GM19455 (cell line): ENCODE results near the gene SLC25A21.

Experiments
- ATAC-seq: cut with Tn5 transposase; IDR thresholded peaks from one replicate; pipeline ENCODE4 v1.9.1; 2021; ENCODE audit not compliant: unreplicated experiment

The SLC25A21 gene

GRCh38 chr14:36674659-36675058 lies 497.7 kb downstream of the SLC25A21 start:
- ATAC-seq: no peak

DNA sequence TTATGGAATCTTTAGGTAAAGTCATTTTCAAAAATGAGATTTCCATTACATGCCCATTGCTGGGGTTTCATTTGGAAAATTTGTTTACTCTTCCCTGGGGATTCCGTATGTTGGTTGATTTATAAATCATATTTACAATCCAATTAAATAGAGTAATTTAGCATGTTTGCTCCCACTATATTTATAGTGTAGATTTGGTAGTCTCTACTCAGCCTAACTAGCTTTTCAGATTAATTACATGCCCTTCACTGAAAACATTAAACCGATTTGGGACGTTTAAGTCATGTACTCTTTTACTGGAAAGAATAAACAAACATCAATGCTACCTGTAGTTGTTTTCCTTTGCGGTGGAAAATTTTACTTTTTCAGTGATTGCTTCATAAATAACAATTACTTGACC lies 500.3 kb downstream of the SLC25A21 start:
- no peak for ATAC-seq

DNA sequence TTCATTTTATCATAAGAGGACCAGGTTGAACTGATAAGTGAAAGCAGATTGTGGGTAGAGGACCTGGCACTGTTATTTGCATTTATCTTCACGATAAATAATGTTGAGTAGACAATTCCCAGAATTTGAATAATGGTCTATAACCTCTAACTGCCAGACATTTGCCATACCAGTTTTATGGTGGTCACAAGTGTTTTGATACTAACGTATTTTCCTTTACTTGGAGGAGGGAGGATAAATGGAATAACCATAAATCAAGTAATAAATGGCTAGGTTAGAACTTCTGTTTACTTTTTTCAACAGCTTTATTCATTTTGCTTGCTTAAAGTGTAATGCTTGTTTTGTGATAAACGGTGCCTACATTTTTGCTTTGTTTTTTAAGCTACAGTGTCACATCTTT lies 501.3 kb downstream of the SLC25A21 start:
- ATAC-seq: no peak

DNA sequence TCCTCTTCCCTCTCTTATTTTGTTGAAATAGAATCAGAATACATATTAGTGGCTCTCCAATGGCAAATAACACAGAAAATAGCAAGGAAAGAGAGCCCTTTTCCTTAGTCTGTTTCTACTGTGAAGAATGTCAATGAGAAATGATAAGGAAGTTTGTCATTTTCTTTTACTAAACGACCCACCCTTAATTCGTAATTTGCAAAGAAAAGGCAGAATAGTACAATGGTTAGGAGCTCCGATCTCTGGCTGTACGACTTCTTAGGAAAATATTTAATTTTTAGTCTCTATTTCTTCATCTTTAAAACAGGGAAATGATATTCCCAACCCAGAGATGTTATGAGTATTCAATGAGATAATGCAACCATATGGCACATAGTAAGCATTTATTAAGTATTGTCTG lies 504.7 kb downstream of the SLC25A21 start:
- ATAC-seq: no peak

GRCh38 chr14:36666416-36667206 lies 505.8 kb downstream of the SLC25A21 start:
- no peak for ATAC-seq

- no peak for ATAC-seq
These were observed 506.5 kb downstream of the SLC25A21 start for GRCh38 chr14:36665887-36666415.

DNA sequence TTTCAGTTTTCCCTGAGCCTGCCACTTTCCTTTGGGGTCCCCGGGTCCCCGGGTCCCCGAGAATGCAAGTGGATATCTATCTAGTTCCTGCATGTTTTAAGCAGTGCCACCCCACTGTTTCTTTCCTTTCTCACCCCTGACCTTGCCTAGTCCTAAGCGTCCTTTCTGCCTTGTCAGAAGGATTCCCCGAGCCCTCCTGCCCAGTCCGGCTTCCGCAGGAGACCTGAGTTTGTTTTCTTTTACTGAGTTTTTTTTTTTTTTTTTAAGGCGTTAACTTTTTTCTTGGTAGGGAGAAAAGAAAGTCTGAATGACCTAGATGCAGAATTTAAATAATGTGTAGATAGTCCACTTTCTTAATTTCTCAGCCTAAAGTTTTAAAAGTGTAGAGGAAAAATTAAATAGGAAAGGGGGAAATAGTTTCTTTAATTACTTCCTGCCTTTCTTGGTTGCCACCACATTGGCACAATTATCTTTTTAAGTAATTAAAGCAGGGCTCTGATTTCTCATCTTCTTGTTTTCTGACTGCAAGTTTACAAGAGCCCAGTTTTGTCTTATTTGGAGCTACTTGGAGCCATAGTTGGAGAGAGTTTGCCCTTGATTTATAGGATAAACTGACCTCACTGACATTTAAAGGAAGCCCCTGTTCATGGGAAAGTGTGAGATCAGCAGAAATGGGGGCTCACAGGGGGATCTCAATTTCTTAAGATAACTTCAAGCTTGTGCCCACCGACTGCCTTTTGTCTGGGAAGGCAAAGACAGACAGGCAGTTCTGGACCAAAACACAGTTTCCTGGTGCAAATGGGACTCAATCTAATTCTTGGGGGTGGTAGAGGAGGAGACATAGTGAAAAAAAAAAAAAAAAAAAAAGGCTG lies 507.8 kb downstream of the SLC25A21 start:
- no peak for ATAC-seq

GRCh38 chr14:36663404-36664321 lies 508.7 kb downstream of the SLC25A21 start:
- no peak for ATAC-seq

DNA sequence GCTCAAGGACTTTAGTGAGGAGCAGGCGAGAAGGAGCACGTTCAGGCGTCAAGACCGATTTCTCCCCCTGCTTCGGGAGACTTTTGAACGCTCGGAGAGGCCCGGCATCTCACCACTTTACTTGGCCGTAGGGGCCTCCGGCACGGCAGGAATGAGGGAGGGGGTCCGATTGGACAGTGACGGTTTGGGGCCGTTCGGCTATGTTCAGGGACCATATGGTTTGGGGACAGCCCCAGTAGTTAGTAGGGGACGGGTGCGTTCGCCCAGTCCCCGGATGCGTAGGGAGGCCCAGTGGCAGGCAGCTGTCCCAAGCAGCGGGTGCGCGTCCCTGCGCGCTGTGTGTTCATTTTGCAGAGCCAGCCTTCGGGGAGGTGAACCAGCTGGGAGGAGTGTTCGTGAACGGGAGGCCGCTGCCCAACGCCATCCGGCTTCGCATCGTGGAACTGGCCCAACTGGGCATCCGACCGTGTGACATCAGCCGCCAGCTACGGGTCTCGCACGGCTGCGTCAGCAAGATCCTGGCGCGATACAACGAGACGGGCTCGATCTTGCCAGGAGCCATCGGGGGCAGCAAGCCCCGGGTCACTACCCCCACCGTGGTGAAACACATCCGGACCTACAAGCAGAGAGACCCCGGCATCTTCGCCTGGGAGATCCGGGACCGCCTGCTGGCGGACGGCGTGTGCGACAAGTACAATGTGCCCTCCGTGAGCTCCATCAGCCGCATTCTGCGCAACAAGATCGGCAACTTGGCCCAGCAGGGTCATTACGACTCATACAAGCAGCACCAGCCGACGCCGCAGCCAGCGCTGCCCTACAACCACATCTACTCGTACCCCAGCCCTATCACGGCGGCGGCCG lies 509.6 kb downstream of the SLC25A21 start:
- no peak for ATAC-seq

- no peak for ATAC-seq
These were observed 510.2 kb downstream of the SLC25A21 start for GRCh38 chr14:36662258-36662542.

DNA sequence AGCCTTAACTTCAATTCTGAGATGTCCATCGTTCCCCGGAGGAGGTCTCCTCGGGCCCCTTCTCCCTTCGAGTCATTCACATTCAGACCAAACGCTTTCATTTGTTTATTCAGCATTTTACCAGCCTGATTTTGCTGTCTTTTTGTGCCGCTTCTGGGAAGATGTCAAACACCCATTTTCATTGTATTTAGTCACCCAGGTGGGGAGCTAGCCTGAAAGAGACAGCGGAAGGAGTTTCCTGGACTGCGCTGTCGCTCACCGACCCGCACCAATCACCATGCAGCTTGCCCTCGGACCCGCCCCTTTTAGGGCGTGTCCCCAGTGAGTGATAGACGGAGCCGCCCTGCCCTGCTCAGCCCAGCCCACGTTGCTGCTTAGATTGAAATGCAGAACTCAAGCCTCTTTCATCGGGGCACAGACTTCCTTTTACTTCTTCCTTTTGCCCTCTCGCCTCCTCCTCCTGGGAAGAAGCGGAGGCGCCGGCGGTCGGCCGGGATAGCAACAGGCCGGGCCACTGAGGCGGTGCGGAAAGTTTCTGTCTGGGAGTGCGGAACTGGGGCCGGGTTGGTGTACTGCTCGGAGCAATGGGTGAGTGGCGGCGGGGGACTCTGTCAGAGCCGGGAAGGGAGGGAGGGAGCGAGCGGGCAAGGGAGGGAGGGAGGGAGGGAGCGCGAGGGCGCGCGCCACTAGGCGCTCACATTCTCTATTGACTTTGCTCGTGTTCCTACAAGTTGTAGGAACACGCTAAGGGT lies 510.7 kb downstream of the SLC25A21 start, which contains the start of gene PAX9:
Gene PAX9, plus strand, starts transcription at position 355 of the 752 bp plus-strand sequence. Its CDS starts 230 bp downstream, at position 585.
- ATAC-seq: no peak

DNA sequence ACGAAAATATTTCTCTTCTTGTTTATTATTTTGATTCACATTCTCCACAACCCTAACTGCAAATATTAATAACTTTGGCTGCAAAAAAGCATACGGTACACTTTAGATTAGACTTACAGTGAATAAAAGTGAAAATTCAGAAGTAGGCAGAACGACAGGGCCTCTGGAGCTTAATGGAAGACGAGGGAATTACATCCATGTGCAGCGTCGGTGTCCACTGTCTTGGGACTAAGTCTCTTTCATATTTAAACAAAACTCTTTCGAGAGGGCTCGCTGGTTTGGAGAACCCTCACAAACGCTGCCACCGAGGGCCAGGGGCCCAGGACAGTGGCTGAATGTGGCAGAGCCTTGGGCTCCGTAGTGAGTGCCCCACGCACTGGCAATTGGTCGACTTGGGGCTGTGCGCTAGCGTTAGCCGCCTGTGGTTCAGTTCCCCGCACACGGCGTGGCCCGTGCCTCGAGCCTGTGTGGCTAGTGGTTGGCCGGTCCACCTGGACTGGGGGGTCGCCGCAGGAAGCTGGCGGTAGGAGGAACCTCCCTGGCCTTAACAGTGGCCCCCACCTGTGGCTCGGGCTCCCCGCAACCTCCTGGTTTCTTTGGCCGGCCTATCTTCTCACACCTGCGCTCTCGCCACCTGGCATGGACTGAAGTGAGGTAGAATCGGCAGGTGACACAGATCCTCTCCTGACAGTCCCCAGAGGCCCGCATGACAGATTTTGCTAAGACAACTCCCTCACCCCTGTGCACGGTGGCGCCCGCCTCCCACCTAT lies 511.5 kb downstream of the SLC25A21 start:
- ATAC-seq: no peak

GRCh38 chr14:36659822-36660735 lies 512.3 kb downstream of the SLC25A21 start:
- no peak for ATAC-seq

DNA sequence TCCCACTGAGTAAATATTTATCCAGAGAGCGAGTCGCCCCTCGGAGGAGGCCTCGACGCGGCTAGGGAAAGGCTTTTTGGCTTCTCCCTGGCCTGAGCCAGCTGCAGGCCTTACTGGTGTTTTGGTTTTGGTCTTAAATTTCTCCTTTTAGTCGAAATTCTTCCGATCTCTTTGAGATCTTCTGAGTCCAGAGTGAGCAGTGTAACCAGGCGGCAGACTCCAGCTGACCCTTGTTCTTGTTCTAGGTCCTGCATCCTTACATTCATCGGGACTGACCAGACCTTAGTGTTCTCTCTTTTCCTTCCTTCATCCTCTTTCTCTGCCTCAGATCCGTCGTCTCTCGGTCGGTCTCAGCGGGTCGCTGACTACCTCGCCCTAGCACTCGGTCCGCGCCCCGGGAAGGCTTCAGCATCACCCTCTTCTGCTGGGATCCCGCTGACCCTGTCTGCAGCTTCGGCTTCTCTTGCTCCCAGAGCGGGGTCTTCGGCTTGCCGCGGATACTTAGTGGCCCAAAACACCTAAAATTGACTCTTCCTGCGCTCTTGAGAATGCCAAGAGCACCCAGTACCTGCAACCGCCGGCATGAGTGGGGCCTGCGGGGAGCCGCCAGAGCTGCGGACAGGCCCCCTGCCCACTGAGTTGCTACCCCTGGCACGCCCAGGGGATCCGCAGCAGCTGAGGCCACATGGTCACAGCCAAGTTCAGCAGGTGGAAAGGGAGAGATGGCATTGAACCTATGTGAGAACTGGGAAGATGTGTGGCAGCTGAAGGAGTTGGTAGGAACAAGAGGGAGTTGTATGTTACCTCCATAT lies 513.2 kb downstream of the SLC25A21 start:
- no peak for ATAC-seq

DNA sequence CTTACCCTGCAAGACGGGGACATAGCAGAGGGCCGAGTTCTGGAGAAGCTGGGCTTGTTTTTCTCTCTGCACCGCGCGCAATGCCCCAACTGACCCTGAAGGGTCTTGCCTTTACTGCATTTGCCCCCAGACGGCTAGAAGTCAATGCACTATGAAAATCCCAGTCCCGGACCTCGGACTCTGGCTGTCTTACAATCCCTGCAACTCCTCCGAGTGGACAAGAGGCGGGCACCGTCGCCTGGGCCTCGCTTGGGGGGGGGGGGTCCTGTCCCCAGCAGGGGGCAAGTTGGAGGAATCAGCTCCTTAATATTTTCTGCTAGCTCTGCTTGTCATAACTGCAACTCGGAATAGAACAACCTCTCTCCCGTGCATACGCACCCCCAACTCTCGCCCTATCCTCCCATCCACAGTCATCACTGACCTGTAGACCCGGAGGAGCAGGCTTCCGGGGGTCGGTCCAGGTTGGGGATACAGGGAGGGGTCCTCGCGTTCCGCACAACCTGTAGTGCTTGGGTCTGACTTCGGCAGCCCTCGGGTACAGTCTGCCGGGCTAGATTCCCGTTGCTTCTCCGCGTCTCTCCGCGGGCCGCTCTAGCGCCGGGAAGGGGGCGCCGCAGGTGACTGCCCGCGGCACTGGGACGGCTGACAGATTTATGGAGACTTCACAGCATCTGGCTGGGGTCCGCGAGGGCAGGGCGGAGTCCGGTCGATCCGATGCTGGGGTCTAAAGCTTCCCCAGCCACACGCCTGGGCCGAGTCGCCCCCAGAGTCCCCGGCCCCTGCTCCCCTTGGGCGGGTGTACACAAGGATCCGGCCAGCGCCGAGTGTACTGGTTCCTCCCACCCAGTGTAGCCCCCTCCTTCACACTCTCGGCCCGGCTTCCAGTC lies 514.0 kb downstream of the SLC25A21 start:
- no peak for ATAC-seq
